Stomach (tissue), 9 donors: ENCODE data around the gene KCNMB4. TPM values are rescaled to one million over a fixed set of nuclear protein-coding genes. Genes with fewer than 3 reads are reported as not detected.

Source experiments
- DNase-seq, 2 donors: peaks; one replicate each; pipeline versions ENCODE4 v3.0.0 to v3.0.0-alpha.2; 2013 to 2019
- H3K27ac ChIP-seq, 5 donors: fragments of 200-600 bp in 4 of 5; sonication (generic) in 4 of 5; one replicate each; pipeline ENCODE4 v1.5.1; 2013 to 2019; ENCODE audit warnings: mild to moderate bottlenecking in 1 of 5, moderate library complexity in 1 of 5
- H3K27me3 ChIP-seq, 3 donors: fragments of 200-600 bp; sonication (generic); one replicate each; pipeline ENCODE4 v1.5.1; 2017 to 2019; ENCODE audit warnings: mixed run types in 1 of 3
- H3K36me3 ChIP-seq, 4 donors: fragments of 200-600 bp; sonication (generic); 1 replicate in 3 of 4; 2 replicates in 1 of 4; pipeline ENCODE4 v1.5.1; 2016 to 2019
- H3K4me1 ChIP-seq, 4 donors: fragments of 200-600 bp; sonication (generic); one replicate each; pipeline ENCODE4 v1.5.1; 2016 to 2019
- H3K4me3 ChIP-seq, 4 donors: fragments of 200-600 bp; sonication (generic) in 3 of 4; one replicate each; pipeline ENCODE4 v1.5.1; 2016 to 2019; ENCODE audit warnings: mild to moderate bottlenecking in 1 of 4
- H3K9me3 ChIP-seq, 4 donors: fragments of 200-600 bp; sonication (generic); one replicate each; pipeline ENCODE4 v1.5.1; 2016 to 2019
- CTCF ChIP-seq, 7 experiments: fragments of 450-650 bp in 4 of 7; fragments of 200-600 bp in 3 of 7; sonication (generic) in 3 of 7; IDR thresholded peaks; one replicate each; pipeline ENCODE4 v1.5.1; 2016 to 2019; ENCODE audit warnings: antibody characterized with exemption in 7 of 7, control low read depth in 2 of 7, mild to moderate bottlenecking in 1 of 7
- EP300 ChIP-seq: sonication (generic); formaldehyde crosslinking; IDR thresholded peaks from one replicate; pipeline ENCODE4 v1.6.1; 2017; ENCODE audit warnings: antibody characterized with exemption
- POLR2A ChIP-seq, 4 donors: fragments of 450-650 bp; IDR thresholded peaks; one replicate each; pipeline ENCODE4 v1.6.1; 2016; ENCODE audit warnings: antibody characterized with exemption in 4 of 4, control low read depth in 2 of 4, mild to moderate bottlenecking in 1 of 4, moderate library complexity in 1 of 4
- POLR2AphosphoS5 ChIP-seq, 3 donors: sonication (generic); formaldehyde crosslinking; IDR thresholded peaks; one replicate each; pipeline ENCODE4 v1.6.1; 2016; ENCODE audit warnings: antibody characterized with exemption in 3 of 3
- WGBS, 5 donors: extraction: QIAGEN DNeasy Blood & Tissue Kit in 3 of 5; methylation state at CpG; one replicate each; pipeline versions ENCODE4 v1.1.5 to v1.1.7; 2013 to 2018; 5-methylcytosine and 5-hydroxymethylcytosine counted together
- intact Hi-C: fragments of 100-400 bp; cut with DNase I; formaldehyde crosslinking; loops from one replicate; pipeline ENCODE4 v1.15.1; 2023; ENCODE audit warnings: low total_unique reads
- polyA plus RNA-seq, 3 donors: library from polyadenylated mRNA; stranded (reverse); fragments of 200-250 nt; gene quantifications; one replicate each; pipeline ENCODE4 v1.2.3, GENCODE V29; 2013
- total RNA-seq, 5 donors: library from RNA; depleted of rRNA; stranded (reverse); fragments of >200 nt; gene quantifications; one replicate each; pipeline versions ENCODE4 v1.1.0 to v1.2.3, GENCODE V29; 2014 to 2016
- donor health status: healthy with polysubstance abuse.
- donor health status: Bipolar disorder and iron deficiency.
- donor health status: healthy.

KCNMB4 gene
- total and polyA plus RNA-seq, 8 donors = under 0.01 to 6.2 (median 2.0) TPM; not detected in 2

GRCh38 chr12:70443062-70443673 lies 77.1 kb downstream of the KCNMB4 start:
- DNase-seq = no peak
- Histone ChIP-seq H3K9me3 (peaks cover 0 to 2% (median 0%) of the 10 kb centered on the region in 4 donors), H3K4me1 (no peaks in the 10 kb centered on the region), H3K4me3 (no peak overlapping the region), H3K36me3 (no peaks in the 10 kb centered on the region), H3K27ac (no peak overlapping the region), H3K27me3 (no peaks in the 10 kb centered on the region)
- intact Hi-C loops = no loop called here
- 0 to 39% (median 0%) methylated on average over 1 of the region's 1 CpG for WGBS, 5 donors
- no peak for TF ChIP-seq POLR2AphosphoS5 (IDR thresholded peaks at IDR 0.05)
- TF ChIP-seq CTCF (IDR thresholded peaks at IDR 0.05) = no peak
- no peak for TF ChIP-seq EP300
- TF ChIP-seq POLR2A (IDR thresholded peaks at IDR 0.05) = no peak

- 35 to 61% (median 47%) methylated on average over 4 of the region's 4 CpGs for WGBS, 5 donors
- H3K4me3 ChIP-seq = no peak overlapping the region
- H3K27ac ChIP-seq = no peak overlapping the region
- intact Hi-C loops = no loop called here
- DNase-seq = no peak
- TF ChIP-seq CTCF (IDR thresholded peaks at IDR 0.05) (no peak), EP300 (no peak), POLR2A (IDR thresholded peaks at IDR 0.05) (no peak), POLR2AphosphoS5 (IDR thresholded peaks at IDR 0.05) (no peak)
- no peaks in the 10 kb centered on the region for H3K27me3 ChIP-seq
- H3K4me1 ChIP-seq = no peaks in the 10 kb centered on the region
- peaks cover 0 to 14% (median 6%) of the 10 kb centered on the region in 4 donors for H3K9me3 ChIP-seq
- H3K36me3 ChIP-seq = no peaks in the 10 kb centered on the region
These were observed 78.8 kb downstream of the KCNMB4 start for GRCh38 chr12:70444903-70445302.

- no peak for TF ChIP-seq EP300
- TF ChIP-seq POLR2A (IDR thresholded peaks at IDR 0.05) = no peak
- no peak for TF ChIP-seq POLR2AphosphoS5 (IDR thresholded peaks at IDR 0.05)
- no peak for TF ChIP-seq CTCF (IDR thresholded peaks at IDR 0.05)
- no peak overlapping the region for H3K27ac ChIP-seq
- WGBS, 5 donors = 44 to 65% (median 59%) methylated on average over 4 of the region's 4 CpGs
- intact Hi-C loops = no loop called here
- no peak overlapping the region for H3K4me3 ChIP-seq
- DNase-seq = no peak
- H3K27me3 ChIP-seq = no peaks in the 10 kb centered on the region
- no peaks in the 10 kb centered on the region for H3K36me3 ChIP-seq
- peaks cover 0 to 35% (median 17%) of the 10 kb centered on the region in 4 donors for H3K9me3 ChIP-seq
- H3K4me1 ChIP-seq = no peaks in the 10 kb centered on the region
These were observed 82.3 kb downstream of the KCNMB4 start for GRCh38 chr12:70448371-70448770.

- TF ChIP-seq CTCF (IDR thresholded peaks at IDR 0.05) = no peak
- TF ChIP-seq POLR2A (IDR thresholded peaks at IDR 0.05) = no peak
- no peak for TF ChIP-seq POLR2AphosphoS5 (IDR thresholded peaks at IDR 0.05)
- no peak for TF ChIP-seq EP300
- no peak overlapping the region for H3K27ac ChIP-seq
- WGBS, 5 donors = 81 to 89% (median 84%) methylated on average over 13 of the region's 13 CpGs
- intact Hi-C loops = no loop called here
- H3K4me1 ChIP-seq = no peaks in the 10 kb centered on the region
- H3K36me3 ChIP-seq = no peaks in the 10 kb centered on the region
- H3K9me3 ChIP-seq = peaks cover 0 to 35% (median 17%) of the 10 kb centered on the region in 4 donors
- no peak overlapping the region for H3K4me3 ChIP-seq
- no peaks in the 10 kb centered on the region for H3K27me3 ChIP-seq
- DNase-seq = no peak
These were observed 83.1 kb downstream of the KCNMB4 start for GRCh38 chr12:70449074-70449752.
